Pancreas (tissue), 10 donors: ENCODE measurements around the gene SLC1A2. TPM values are rescaled to one million over a fixed set of nuclear protein-coding genes. Genes with fewer than 3 reads are reported as not detected.

Experiments used
- ATAC-seq, 4 donors: fragments of 200-7000 bp; cut with Tn5 transposase; one replicate each; pipeline versions ENCODE4 v1.8.0 to v1.9.1; 2020; ENCODE audit warnings: mild to moderate bottlenecking in 4 of 4, moderate library complexity in 4 of 4
- DNase-seq, 6 donors: peaks; one replicate each; pipeline ENCODE4 v3.0.0-alpha.2; 2020
- FAIRE-seq: peaks from 2 replicates; lab custom pipeline; 2012; peaks lifted over from hg19 to GRCh38; lab: Jason Lieb, UNC
- H3K27ac ChIP-seq, 4 donors: fragments of 200-600 bp; sonication (generic); 1 replicate in 3 of 4; 2 replicates in 1 of 4; pipeline versions ENCODE4 v1.5.0 to v1.8.0; 2020
- H3K27me3 ChIP-seq, 4 donors: fragments of 200-600 bp; one replicate each; pipeline ENCODE4 v1.8.0; 2021
- H3K36me3 ChIP-seq, 3 donors: fragments of 200-600 bp; sonication (generic) in 1 of 3; one replicate each; pipeline versions ENCODE4 v1.5.0 to v1.8.0; 2020 to 2021
- H3K4me1 ChIP-seq, 3 donors: fragments of 200-600 bp; one replicate each; pipeline ENCODE4 v1.8.0; 2021
- H3K4me3 ChIP-seq, 4 donors: fragments of 200-600 bp; sonication (generic) in 2 of 4; one replicate each; pipeline versions ENCODE4 v1.5.0 to v1.8.0; 2020 to 2021
- H3K9me3 ChIP-seq, 4 donors: fragments of 200-600 bp; one replicate each; pipeline ENCODE4 v1.8.0; 2021
- CTCF ChIP-seq, 4 donors: fragments of 200-600 bp; sonication (generic) in 3 of 4; IDR thresholded peaks; one replicate each; pipeline versions ENCODE4 v1.5.0 to v1.8.0; 2021; ENCODE audit warnings: antibody characterized with exemption in 4 of 4
- WGBS, 2 donors: extraction: QIAGEN DNeasy Blood & Tissue Kit; methylation state at CpG; one replicate each; pipeline ENCODE4 v1.1.7; 2013; 5-methylcytosine and 5-hydroxymethylcytosine counted together
- intact Hi-C, 3 donors: fragments of 100-400 bp; cut with DNase I; formaldehyde crosslinking; loops; one replicate each; pipeline versions ENCODE4 v1.11.1 to v1.14.2; 2022
- polyA plus RNA-seq, 2 donors: library from polyadenylated mRNA; stranded (reverse); fragments of 200-250 nt; gene quantifications; one replicate each; pipeline ENCODE4 v1.2.3, GENCODE V29; 2013
- total RNA-seq, 6 donors: library from RNA; stranded (reverse); fragmentation: NEBNext Ultra II Directional in 4 of 6; extraction: Animal tissue kit (Norgen Biotek cat#: 25700) in 4 of 6; gene quantifications; one replicate each; pipeline versions ENCODE4 v1.2.1 to v1.2.4, GENCODE V29; 2021 to 2023
- donor health status: healthy with polysubstance abuse.
- donor health status: DM: no; HTN: no; CAD: no; lungs with moderate emphysema.
- donor health status: DM: no; HTN: no; CAD: no.
- donor health status: control.
- donor health status: control.
- donor health status: Bipolar disorder and iron deficiency.
- donor health status: DM: yes; HTN: yes; CAD: no.
- donor health status: DM: no; HTN: no; CAD: no.
- donor health status: DM: no; HTN: no; CAD: no.
- donor health status: DM: yes; HTN: yes; CAD: no.

The SLC1A2 gene
- total and polyA plus RNA-seq, 8 donors, result 4.7 to 62.5 (median 35.3) TPM

DNA sequence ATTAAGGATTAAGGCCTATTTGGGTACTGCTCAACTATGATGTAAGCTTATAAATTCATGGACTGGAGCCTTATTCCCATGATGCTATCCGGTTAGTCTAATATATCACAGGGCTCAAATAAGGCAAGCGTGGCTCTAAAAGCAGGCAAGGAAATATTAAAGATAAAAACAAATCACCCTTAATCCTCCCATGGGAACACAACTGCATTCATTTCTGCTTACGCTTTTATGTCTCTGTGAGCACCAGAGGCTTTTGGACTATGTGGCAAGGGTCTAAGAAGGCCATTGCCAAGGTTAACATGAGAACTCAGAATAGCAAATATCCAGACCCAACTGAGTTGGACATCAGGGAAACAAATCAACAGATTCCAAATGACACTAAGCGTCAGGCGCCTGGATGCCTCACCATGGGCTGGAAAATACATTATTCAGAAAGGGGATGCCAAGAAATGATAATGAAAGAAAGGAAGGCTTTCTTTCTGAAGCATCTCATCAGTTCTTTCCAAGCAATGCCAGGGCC, 138.1 kb downstream of the SLC1A2 start:
- no peaks in the 10 kb centered on the region for H3K9me3 ChIP-seq
- 93% methylated on average over 5 of the region's 5 CpGs for WGBS, 2 donors
- no peak overlapping the region for H3K27ac ChIP-seq
- DNase-seq (no peak), FAIRE-seq (no peak), ATAC-seq (no peak)
- H3K4me1 ChIP-seq, result peaks cover 5 to 22% (median 7%) of the 10 kb centered on the region in 3 donors
- intact Hi-C loops, result no loop called here
- no peak overlapping the region for H3K4me3 ChIP-seq
- TF ChIP-seq CTCF (IDR thresholded peaks at IDR 0.05), result no peak
- no peaks in the 10 kb centered on the region for H3K27me3 ChIP-seq
- H3K36me3 ChIP-seq, result peaks cover 0 to 4% (median 0%) of the 10 kb centered on the region in 3 donors

DNA sequence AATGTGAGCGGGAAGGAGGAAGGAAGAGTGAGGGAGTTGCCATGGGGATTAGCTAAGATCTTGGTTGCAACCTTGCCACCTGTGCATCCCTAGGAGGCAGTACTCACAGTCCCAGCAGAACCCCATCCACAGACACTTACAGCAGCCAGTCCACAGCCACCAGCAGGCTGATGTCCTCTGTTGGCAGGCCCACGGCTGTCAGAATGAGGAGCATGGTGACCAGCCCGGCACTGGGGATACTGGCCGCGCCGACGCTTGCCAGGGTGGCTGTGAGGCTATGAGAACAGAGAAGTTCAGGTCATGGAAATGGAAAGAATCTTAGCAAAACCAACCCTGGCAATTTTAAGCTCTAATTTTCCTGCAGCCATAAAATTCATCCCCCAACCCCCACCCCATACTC, 138.6 kb downstream of the SLC1A2 start:
- FAIRE-seq, result no peak
- WGBS, 2 donors, result 93 to 97% methylated on average over 7 of the region's 7 CpGs
- no peak overlapping the region for H3K27ac ChIP-seq

GRCh38 chr11:35277827-35278226, 141.5 kb downstream of the SLC1A2 start:
- DNase-seq (no peak), ATAC-seq (no peak), FAIRE-seq (no peak)
- intact Hi-C loops, result no loop called here
- WGBS, 2 donors, result 96 to 98% methylated on average over 2 of the region's 2 CpGs
- no peak for TF ChIP-seq CTCF (IDR thresholded peaks at IDR 0.05)
- Histone ChIP-seq H3K4me1 (peaks cover 27 to 36% (median 27%) of the 10 kb centered on the region in 3 donors), H3K27me3 (no peaks in the 10 kb centered on the region), H3K4me3 (no peak overlapping the region), H3K9me3 (no peaks in the 10 kb centered on the region), H3K36me3 (no peaks in the 10 kb centered on the region), H3K27ac (peak overlapping the region in 1 of 4 donors; percentile 94)

More for the DNA sequence above, 138.6 kb downstream of the SLC1A2 start:
- H3K27me3 ChIP-seq, result no peaks in the 10 kb centered on the region
- TF ChIP-seq CTCF (IDR thresholded peaks at IDR 0.05), result no peak
- no peak for DNase-seq
- intact Hi-C loops, result no loop called here
- H3K4me1 ChIP-seq, result peaks cover 10 to 26% (median 12%) of the 10 kb centered on the region in 3 donors
- ATAC-seq, result no peak
- no peaks in the 10 kb centered on the region for H3K9me3 ChIP-seq
- H3K4me3 ChIP-seq, result no peak overlapping the region
- no peaks in the 10 kb centered on the region for H3K36me3 ChIP-seq

DNA sequence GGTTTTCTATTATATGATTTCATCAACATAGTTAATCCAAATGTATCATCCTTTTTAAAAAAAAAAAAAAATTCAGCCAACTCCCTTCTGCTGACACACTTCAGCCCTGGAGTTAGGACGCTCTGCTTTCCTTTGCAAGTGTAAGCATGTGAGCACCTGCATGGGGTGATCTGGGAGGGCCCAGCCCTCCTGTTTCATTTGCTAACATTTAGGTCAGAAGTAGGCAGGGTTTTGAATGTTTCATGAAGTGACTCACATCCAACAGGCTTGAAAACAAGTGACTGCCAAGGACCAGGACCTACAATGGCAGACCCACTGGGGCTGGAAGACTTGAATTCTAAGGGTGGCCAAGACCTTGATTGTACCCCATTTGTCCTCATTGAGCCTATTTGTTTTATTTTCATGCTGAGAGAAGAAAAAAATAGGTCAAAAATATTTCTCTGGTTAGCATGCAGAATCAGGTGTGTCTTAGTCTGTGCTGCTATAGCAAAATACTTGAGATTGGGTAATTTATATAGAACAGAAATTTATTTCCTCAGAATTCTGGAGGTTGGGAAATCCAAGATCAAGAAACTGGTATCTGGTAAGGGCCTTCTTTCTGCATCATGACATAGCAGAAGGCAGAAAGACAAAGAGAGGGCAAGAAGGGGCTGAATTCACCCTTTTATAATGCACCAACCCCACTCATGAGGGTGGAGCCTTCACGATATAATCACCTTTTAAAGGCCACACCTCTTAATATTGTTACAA, 142.8 kb downstream of the SLC1A2 start:
- no peak for TF ChIP-seq CTCF (IDR thresholded peaks at IDR 0.05)
- DNase-seq, result peak in 4 of 6 donors; percentile 32 to 74 (median 58)
- FAIRE-seq, result no peak
- intact Hi-C loops, result no loop called here
- Histone ChIP-seq H3K36me3 (no peaks in the 10 kb centered on the region), H3K4me3 (no peak overlapping the region), H3K27me3 (no peaks in the 10 kb centered on the region), H3K9me3 (no peaks in the 10 kb centered on the region), H3K4me1 (peaks cover 27 to 36% (median 27%) of the 10 kb centered on the region in 3 donors), H3K27ac (peak overlapping the region; percentile 74 to 94 (median 84))
- WGBS, 2 donors, result 56 to 63% methylated on average over 2 of the region's 2 CpGs
- peak; percentile 65 to 82 (median 78) for ATAC-seq

GRCh38 chr11:35275786-35276170, 143.6 kb downstream of the SLC1A2 start:
- intact Hi-C loops, result no loop called here
- no peak for FAIRE-seq
- 26 to 31% methylated on average over 1 of the region's 1 CpG for whole genome bisulfite sequencing, 2 donors
- Histone ChIP-seq H3K27me3 (no peaks in the 10 kb centered on the region), H3K4me1 (peaks cover 27 to 36% (median 27%) of the 10 kb centered on the region in 3 donors), H3K4me3 (no peak overlapping the region), H3K9me3 (no peaks in the 10 kb centered on the region), H3K27ac (peak overlapping the region; percentile 74 to 94 (median 84)), H3K36me3 (no peaks in the 10 kb centered on the region)
- DNase-seq, result no peak
- no peak for TF ChIP-seq CTCF (IDR thresholded peaks at IDR 0.05)
- ATAC-seq, result peak; percentile 15 to 28 (median 25)
